ENCODE results near the gene GPATCH1. TPM values are rescaled to one million over a fixed set of nuclear protein-coding genes. Genes with fewer than 3 reads are reported as not detected.

Gene GPATCH1
- total RNA-seq, 1 donor from 2014 or later, result 8.7 TPM

DNA sequence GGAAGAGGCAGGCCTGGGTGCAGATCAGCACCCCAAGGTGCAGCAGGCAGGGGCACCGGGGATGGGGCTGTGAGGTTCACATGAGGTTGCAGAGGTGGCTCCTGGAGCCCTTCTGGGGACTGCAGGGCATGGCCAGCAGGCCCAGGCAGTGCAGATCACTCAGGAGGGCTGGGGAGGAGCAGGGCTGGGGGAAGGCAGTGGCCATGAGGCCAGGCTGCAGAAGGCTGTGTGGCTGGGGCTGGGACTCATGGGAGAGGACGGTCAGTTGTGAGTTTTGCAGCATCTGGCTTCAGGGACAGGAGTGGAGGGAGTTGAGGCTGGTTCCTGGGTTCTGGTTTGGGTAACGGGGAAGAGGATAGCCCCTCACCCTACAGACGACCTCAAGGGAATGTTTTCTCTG is 58.2 kb downstream of the GPATCH1 start:
- peaks cover 4% of the 10 kb centered on the region for H3K27me3 Mint-ChIP-seq (ENCODE audit: unreplicated experiment)
- H3K4me1 Mint-ChIP-seq (ENCODE audit: unreplicated experiment), result peaks cover 9% of the 10 kb centered on the region
- TF ChIP-seq, protein P1, sequence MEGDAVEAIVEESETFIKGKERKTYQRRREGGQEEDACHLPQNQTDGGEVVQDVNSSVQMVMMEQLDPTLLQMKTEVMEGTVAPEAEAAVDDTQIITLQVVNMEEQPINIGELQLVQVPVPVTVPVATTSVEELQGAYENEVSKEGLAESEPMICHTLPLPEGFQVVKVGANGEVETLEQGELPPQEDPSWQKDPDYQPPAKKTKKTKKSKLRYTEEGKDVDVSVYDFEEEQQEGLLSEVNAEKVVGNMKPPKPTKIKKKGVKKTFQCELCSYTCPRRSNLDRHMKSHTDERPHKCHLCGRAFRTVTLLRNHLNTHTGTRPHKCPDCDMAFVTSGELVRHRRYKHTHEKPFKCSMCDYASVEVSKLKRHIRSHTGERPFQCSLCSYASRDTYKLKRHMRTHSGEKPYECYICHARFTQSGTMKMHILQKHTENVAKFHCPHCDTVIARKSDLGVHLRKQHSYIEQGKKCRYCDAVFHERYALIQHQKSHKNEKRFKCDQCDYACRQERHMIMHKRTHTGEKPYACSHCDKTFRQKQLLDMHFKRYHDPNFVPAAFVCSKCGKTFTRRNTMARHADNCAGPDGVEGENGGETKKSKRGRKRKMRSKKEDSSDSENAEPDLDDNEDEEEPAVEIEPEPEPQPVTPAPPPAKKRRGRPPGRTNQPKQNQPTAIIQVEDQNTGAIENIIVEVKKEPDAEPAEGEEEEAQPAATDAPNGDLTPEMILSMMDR (IDR thresholded peaks at IDR 0.05; ENCODE audit: unreplicated experiment), result no peak
- H3K9me3 Mint-ChIP-seq (ENCODE audit: unreplicated experiment), result no peaks in the 10 kb centered on the region
- DNase-seq (ENCODE audit: low spot score), result no peak
- H3K36me3 Mint-ChIP-seq (ENCODE audit: low read depth, unreplicated experiment), result no peaks in the 10 kb centered on the region
- H3K27ac Mint-ChIP-seq (ENCODE audit: unreplicated experiment), result peak overlapping the region; percentile 57
- H3K4me3 Mint-ChIP-seq (ENCODE audit: unreplicated experiment), result no peak overlapping the region

DNA sequence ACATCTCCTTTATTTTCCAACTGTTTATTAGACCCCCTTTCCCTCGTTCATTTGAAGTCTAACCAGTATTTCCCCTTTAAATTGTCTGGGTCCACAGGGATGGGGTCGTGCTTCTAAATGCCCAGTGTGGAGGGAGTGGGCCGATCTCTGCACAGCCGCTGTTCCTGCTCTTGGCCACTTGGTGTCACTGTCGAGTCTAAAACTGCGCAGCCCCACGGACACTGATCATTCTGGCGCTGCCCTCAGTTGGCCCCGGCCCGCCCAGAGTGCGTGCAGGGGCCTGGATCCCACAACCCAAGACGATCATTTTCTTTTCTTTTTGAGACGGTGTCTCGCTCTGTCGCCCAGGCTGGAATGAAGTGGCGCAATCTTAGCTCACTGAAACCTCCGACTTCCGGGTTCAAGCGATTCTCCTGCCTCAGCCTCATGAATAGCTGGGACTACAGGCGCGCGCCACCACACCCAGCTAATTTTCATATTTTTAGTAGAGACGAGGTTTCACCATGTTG is 63.0 kb downstream of the GPATCH1 start:
- DNase-seq (ENCODE audit: low spot score), result peak; percentile 69
- Mint-ChIP-seq H3K27me3 (ENCODE audit: unreplicated experiment) (peaks cover 4% of the 10 kb centered on the region), H3K4me3 (ENCODE audit: unreplicated experiment) (no peak overlapping the region), H3K36me3 (ENCODE audit: low read depth, unreplicated experiment) (no peaks in the 10 kb centered on the region), H3K27ac (ENCODE audit: unreplicated experiment) (no peak overlapping the region), H3K9me3 (ENCODE audit: unreplicated experiment) (no peaks in the 10 kb centered on the region), H3K4me1 (ENCODE audit: unreplicated experiment) (peaks cover 7% of the 10 kb centered on the region)
- TF ChIP-seq, protein P1 (IDR thresholded peaks at IDR 0.05; ENCODE audit: unreplicated experiment), result peak; percentile 79

DNA sequence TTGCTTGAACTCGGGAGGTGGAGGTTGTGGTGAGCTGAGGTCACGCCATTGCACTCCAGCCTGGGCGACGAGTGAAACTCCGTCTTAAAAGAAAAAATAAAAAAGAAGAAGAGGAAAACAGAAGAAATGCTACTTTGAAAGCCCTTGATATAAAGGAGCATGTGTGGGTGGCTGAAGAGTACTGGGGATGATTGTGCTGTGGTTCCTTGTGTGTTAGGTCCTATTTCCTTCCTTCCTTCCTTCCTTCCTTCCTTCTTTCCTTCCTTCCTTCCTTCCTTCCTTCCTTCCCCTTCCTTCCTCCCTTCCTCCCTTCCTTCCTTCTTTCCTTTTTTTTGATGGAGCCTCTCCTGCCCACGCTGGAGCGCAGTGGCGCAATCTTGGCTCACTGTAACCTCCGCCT is 65.2 kb downstream of the GPATCH1 start:
- H3K4me1 Mint-ChIP-seq (ENCODE audit: unreplicated experiment), result no peaks in the 10 kb centered on the region
- H3K27me3 Mint-ChIP-seq (ENCODE audit: unreplicated experiment), result peaks cover 3% of the 10 kb centered on the region
- no peaks in the 10 kb centered on the region for H3K36me3 Mint-ChIP-seq (ENCODE audit: low read depth, unreplicated experiment)
- TF ChIP-seq, protein P1 (IDR thresholded peaks at IDR 0.05; ENCODE audit: unreplicated experiment), result no peak
- no peaks in the 10 kb centered on the region for H3K9me3 Mint-ChIP-seq (ENCODE audit: unreplicated experiment)
- no peak for DNase-seq (ENCODE audit: low spot score)
- no peak overlapping the region for H3K27ac Mint-ChIP-seq (ENCODE audit: unreplicated experiment)
- H3K4me3 Mint-ChIP-seq (ENCODE audit: unreplicated experiment), result no peak overlapping the region

DNA sequence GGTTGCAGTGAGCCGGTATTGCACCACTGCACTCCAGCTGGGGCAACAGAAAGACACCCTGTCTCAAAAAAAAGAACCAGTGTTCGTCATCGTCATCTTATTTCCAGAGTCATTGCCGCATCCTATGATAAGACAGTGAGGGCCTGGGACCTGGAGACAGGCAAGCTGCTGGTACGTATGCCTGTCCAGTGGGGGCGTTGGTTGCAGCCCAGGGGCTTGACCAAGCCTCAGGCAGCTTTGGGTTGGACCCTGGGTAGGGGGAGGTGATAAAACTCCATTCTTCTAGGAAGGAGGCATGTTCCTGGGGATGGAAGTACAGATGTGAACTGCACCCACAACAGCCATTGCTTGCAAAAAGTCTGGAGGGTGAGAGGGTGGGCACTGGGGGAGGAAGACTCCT is 66.6 kb downstream of the GPATCH1 start:
- no peaks in the 10 kb centered on the region for H3K36me3 Mint-ChIP-seq (ENCODE audit: low read depth, unreplicated experiment)
- no peaks in the 10 kb centered on the region for H3K4me1 Mint-ChIP-seq (ENCODE audit: unreplicated experiment)
- TF ChIP-seq, protein P1 (IDR thresholded peaks at IDR 0.05; ENCODE audit: unreplicated experiment), result no peak
- no peak for DNase-seq (ENCODE audit: low spot score)
- no peak overlapping the region for H3K27ac Mint-ChIP-seq (ENCODE audit: unreplicated experiment)
- H3K4me3 Mint-ChIP-seq (ENCODE audit: unreplicated experiment), result no peak overlapping the region
- H3K27me3 Mint-ChIP-seq (ENCODE audit: unreplicated experiment), result peaks cover 3% of the 10 kb centered on the region
- no peaks in the 10 kb centered on the region for H3K9me3 Mint-ChIP-seq (ENCODE audit: unreplicated experiment)

DNA sequence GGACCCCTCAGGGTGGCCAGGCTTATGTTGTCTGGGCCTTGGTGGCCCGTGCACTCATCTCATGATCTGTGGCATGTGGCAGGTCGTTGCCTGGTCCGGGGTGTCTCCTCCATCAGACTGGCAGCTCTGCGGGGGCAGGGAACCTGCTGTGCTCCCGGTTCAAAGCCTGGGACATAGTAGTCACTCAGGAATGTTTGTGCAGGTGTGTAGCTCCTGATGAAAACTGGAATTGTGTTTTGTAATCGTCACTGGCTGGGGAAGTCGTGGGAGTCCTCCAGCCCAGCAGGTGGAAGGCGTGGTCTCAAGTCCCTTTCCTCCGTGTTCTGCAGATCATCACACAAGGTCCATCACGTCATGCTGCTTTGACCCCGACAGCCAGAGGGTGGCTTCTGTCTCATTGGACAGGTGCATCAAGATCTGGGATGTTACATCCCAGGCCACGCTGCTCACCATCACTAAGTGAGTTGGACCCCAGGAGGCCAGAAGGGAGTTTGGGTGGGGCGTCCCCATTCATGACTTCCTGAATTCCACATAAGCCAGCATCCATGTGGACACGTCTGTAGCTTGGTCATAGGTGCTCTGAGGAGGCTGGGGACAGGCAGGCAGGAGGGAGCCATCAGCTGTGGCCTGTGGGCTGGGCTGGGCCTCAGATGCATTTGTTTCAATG is 70.0 kb downstream of the GPATCH1 start:
- TF ChIP-seq, protein P1 (IDR thresholded peaks at IDR 0.05; ENCODE audit: unreplicated experiment), result no peak
- no peaks in the 10 kb centered on the region for H3K36me3 Mint-ChIP-seq (ENCODE audit: low read depth, unreplicated experiment)
- H3K9me3 Mint-ChIP-seq (ENCODE audit: unreplicated experiment), result no peaks in the 10 kb centered on the region
- no peak for DNase-seq (ENCODE audit: low spot score)
- H3K4me1 Mint-ChIP-seq (ENCODE audit: unreplicated experiment), result no peaks in the 10 kb centered on the region
- H3K4me3 Mint-ChIP-seq (ENCODE audit: unreplicated experiment), result no peak overlapping the region
- peaks cover 2% of the 10 kb centered on the region for H3K27me3 Mint-ChIP-seq (ENCODE audit: unreplicated experiment)
- H3K27ac Mint-ChIP-seq (ENCODE audit: unreplicated experiment), result no peak overlapping the region

Measured in endothelial cell (in vitro differentiated cells).